AG04450 (cell line): ENCODE measurements around the gene FOXJ1. TPM values are rescaled to one million over a fixed set of nuclear protein-coding genes. Genes with fewer than 3 reads are reported as not detected.

Source experiments
- CTCF ChIA-PET: fragments of 300-600, 350-600 bp; formaldehyde crosslinking; extraction: SDS; loops from one replicate; lab custom pipeline; 2022; ENCODE audit warnings: antibody characterized with exemption, inconsistent platforms; lab: Charles Lee
- POLR2A ChIA-PET: fragments of 350-600 bp; formaldehyde crosslinking; extraction: SDS; loops from one replicate; lab custom pipeline; 2021; ENCODE audit warnings: antibody characterized with exemption, inconsistent platforms; lab: Yijun Ruan, JAX
- DNase-seq: peaks from one replicate; pipeline ENCODE4 v3.0.0-alpha.2; 2011; ENCODE audit warnings: low read depth, low spot score
- H3K27ac ChIP-seq: one replicate; pipeline ENCODE4 v1.5.1; 2012; ENCODE audit warnings: low read depth, low read length, control low read depth
- H3K27me3 ChIP-seq: one replicate; pipeline ENCODE4 v1.6.0; 2012; ENCODE audit warnings: low read length; ENCODE audit not compliant: control insufficient read depth, insufficient read depth
- H3K4me3 ChIP-seq: 2 replicates; pipeline ENCODE4 v1.5.1; 2011; ENCODE audit warnings: mild to moderate bottlenecking, low read depth, low read length, control low read depth
- H3K9me3 ChIP-seq: 2 replicates; pipeline ENCODE4 v1.5.1; 2012; ENCODE audit warnings: low read length; ENCODE audit not compliant: control insufficient read depth, insufficient read depth
- polyA plus RNA-seq: library from polyadenylated mRNA; depleted of rRNA; stranded (reverse); fragments of >200 nt; gene quantifications from 2 replicates; pipeline ENCODE4 v1.2.3, GENCODE V29; 2011
- TF ChIP-seq, protein P1 (sequence below): IDR thresholded peaks from 2 replicates; pipeline ENCODE4 v1.5.1; 2011; ENCODE audit warnings: low read depth, low read length, control low read depth, inconsistent platforms

The FOXJ1 gene
- polyA plus RNA-seq, 1 experiment, result not detected

DNA sequence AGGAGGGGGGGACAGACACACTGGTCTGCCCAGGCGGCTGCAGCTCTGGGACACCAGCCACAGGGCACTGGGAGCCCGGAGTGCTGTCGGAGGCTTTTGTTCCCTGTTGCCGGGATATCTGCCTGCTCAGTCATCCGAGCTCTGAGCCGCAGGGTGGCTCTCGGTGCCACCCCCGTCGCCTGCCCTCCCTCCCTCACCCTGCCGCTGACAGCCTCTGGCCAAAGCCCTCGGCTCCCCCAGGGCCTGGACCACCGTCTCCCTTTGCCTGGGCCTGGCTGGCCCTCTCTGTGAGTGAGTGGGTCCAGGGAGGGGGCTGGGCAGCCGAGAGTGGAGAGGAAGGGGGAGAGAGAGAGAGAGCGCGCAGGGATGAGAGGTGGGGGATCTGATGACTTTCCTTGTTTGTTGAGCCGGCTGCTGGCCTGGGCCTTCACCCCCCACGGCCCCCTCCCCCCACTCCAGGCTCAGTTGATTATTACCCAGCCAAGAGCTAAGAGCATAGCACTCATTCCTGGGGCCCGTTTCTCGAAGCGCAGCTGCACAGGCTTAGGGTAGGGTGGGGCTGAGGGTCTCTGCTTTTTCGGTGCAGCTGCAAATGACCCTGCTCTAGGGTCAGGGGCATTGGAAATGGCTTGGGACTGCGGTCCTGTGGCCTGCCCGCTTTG lies 2.7 kb downstream of the FOXJ1 start:
- peaks cover 97% of the 10 kb centered on the region for H3K27me3 ChIP-seq
- no peak overlapping the region for H3K4me3 ChIP-seq
- H3K27ac ChIP-seq, result no peak overlapping the region
- POLR2A ChIA-PET, result no interaction called here
- CTCF ChIA-PET, result interaction anchor here (0.9 kb wide), 1 partner anchor 141 kb away, joined by 3 read pairs; no protein-coding TSS in a partner anchor
- DNase-seq, result no peak
- H3K9me3 ChIP-seq, result peaks cover 3% of the 10 kb centered on the region; the same call in 1 of the 2 replicates
- TF ChIP-seq, protein P1, sequence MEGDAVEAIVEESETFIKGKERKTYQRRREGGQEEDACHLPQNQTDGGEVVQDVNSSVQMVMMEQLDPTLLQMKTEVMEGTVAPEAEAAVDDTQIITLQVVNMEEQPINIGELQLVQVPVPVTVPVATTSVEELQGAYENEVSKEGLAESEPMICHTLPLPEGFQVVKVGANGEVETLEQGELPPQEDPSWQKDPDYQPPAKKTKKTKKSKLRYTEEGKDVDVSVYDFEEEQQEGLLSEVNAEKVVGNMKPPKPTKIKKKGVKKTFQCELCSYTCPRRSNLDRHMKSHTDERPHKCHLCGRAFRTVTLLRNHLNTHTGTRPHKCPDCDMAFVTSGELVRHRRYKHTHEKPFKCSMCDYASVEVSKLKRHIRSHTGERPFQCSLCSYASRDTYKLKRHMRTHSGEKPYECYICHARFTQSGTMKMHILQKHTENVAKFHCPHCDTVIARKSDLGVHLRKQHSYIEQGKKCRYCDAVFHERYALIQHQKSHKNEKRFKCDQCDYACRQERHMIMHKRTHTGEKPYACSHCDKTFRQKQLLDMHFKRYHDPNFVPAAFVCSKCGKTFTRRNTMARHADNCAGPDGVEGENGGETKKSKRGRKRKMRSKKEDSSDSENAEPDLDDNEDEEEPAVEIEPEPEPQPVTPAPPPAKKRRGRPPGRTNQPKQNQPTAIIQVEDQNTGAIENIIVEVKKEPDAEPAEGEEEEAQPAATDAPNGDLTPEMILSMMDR, result no peak

DNA sequence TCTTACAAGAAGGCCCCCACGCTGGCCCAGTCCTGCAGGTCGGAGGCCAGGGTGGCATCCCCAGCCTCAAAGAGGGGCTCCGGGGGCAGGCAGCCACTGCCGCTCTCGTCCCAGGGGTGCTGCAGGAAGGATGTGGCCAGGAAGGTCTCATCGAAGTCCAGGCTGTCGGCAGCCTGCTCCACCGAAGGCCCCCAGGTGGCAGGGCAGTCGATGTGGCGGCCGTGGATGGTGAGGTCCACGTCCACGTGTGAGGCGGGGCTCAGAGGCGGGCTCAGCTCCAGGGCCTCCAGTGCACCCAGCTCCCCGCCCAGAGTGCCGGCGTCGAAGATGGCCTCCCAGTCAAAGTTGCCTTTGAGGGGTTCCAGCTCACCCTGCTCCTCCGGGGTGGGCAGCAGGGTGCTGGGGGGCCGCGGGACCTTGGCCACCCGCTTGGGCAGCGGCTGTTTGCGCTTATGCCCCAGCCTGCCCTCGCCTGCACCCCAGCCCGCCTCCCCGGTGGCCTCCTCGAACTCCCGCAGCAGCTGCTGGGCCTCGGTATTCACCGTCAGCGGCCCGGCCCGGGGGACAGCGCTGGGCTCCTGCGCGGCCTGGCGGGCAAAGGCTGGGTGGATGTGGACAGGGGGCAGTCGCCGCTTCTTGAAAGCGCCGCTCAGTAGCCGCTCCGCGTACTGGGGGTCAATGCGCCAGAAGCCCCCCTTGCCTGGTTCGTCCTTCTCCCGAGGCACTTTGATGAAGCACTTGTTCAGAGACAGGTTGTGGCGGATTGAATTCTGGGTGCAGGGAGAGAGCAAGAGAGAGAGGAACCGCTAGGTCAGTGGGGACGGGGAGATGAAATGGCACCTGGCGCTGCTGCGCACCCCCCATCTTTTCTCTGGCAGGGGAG lies 3.5 kb downstream of the FOXJ1 start:
- Histone ChIP-seq H3K9me3 (peaks cover 3% of the 10 kb centered on the region; the same call in 1 of the 2 replicates), H3K27ac (no peak overlapping the region), H3K27me3 (peaks cover 99% of the 10 kb centered on the region), H3K4me3 (no peak overlapping the region)
- TF ChIP-seq, protein P1, result no peak
- ChIA-PET POLR2A (no interaction called here), CTCF (no interaction called here)
- DNase-seq, result no peak

DNA sequence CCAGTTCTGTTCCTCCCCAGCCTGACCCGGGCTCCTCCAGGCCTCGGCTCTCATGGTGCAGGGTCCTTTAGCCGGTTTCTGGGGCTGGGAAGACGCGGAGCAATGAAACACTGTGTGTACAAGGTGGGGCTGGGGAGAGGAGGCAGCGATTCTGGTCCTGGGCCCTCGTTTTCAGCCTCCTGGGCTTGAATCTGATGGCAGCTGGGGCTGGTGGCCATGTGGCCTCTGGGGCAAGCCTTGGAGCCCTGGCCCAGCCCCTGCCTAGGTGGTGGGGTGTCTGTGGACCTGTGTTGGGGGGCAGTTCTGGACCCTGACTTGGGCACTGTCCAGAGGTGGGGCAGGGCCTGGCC lies 4.1 kb downstream of the FOXJ1 start:
- peaks cover 98% of the 10 kb centered on the region for H3K27me3 ChIP-seq
- TF ChIP-seq, protein P1, result no peak
- DNase-seq, result no peak
- POLR2A ChIA-PET, result no interaction called here
- peaks cover 3% of the 10 kb centered on the region; the same call in 1 of the 2 replicates for H3K9me3 ChIP-seq
- no peak overlapping the region for H3K27ac ChIP-seq
- H3K4me3 ChIP-seq, result no peak overlapping the region
- CTCF ChIA-PET, result no interaction called here

DNA sequence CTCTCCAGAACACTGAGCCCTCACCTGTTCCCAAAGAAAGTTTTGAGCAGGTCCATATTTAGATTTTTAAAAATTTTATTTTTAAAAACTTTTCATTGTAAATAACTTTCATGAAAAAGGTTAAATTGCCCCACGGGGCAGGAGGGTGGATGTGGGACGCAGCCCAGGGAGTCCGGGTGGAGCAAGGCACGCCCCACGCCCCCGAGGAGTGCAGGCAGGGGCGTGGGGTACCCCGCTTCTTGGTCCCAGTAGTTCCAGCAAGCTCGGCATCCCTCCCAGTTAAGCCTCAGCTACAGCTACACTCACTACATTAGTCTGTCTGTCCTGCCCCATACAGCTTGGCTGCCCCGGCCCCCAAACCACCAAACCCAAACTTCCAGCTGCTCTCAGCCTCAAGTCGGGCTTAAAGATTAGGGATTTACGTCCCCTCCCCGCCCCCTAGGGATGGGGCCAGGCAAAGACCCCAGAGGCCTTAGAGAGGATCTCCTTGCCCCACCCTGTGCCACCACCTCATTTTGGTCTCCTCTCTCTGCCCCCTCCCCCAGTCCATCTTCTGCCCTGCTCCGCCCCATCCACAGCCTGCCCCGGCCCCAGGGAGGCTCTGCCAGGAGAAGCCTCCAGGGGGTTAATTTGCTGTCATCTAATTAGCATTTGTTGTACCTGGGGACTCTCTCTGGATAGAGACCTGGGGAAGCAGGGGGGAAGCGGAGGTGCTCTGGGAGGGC lies 4.6 kb downstream of the FOXJ1 start:
- DNase-seq, result no peak
- TF ChIP-seq, protein P1, result no peak
- H3K4me3 ChIP-seq, result no peak overlapping the region
- peaks cover 98% of the 10 kb centered on the region for H3K27me3 ChIP-seq
- CTCF ChIA-PET, result no interaction called here
- H3K27ac ChIP-seq, result no peak overlapping the region
- peaks cover 3% of the 10 kb centered on the region; the same call in 1 of the 2 replicates for H3K9me3 ChIP-seq
- POLR2A ChIA-PET, result no interaction called here
